GM12878 (cell line): ENCODE results near the gene CLSTN2. TPM values are rescaled to one million over a fixed set of nuclear protein-coding genes. Genes with fewer than 3 reads are reported as not detected.

Experiments used
- ATAC-seq: fragments of 200-7000 bp; cut with Tn5 transposase; 3 replicates; pipeline ENCODE4 v1.9.1; 2020; ENCODE audit warnings: mild to moderate bottlenecking, moderate library complexity
- BruUV-seq: library from RNA; stranded (reverse); fragments of 400-500 nt; replicated peaks from 2 replicates; lab custom pipeline; 2021; lab: Mats Ljungman, UMichigan
- CTCF ChIA-PET: fragments of 300-600 bp; sonication (Branson Sonifier 250); formaldehyde crosslinking; extraction: SDS; loops from one replicate; lab custom pipeline; 2021; ENCODE audit warnings: inconsistent platforms; lab: Yijun Ruan, JAX
- POLR2A ChIA-PET: fragments of 350-600 bp; formaldehyde crosslinking; extraction: SDS; loops from one replicate; lab custom pipeline; 2021; ENCODE audit warnings: inconsistent platforms; lab: Charles Lee
- RAD21 ChIA-PET: fragments of 300-600 bp; sonication (Branson Sonifier 250); formaldehyde crosslinking; loops from one replicate; lab custom pipeline; 2023; ENCODE audit warnings: antibody characterized with exemption; ENCODE audit not compliant: unreplicated experiment; lab: Charles Lee
- SMC1A ChIA-PET: fragments of 300-600 bp; sonication (Branson Sonifier 250); formaldehyde crosslinking; loops from one replicate; lab custom pipeline; 2023; ENCODE audit not compliant: unreplicated experiment, uncharacterized antibody; lab: Charles Lee
- DNase-seq: peaks from one replicate; pipeline ENCODE4 v3.0.0-alpha.2; 2011; ENCODE audit warnings: low read depth, low spot score
- FAIRE-seq: peaks from 3 replicates; lab custom pipeline; 2011; peaks lifted over from hg19 to GRCh38; lab: Jason Lieb, UNC
- H2AFZ ChIP-seq: 2 replicates; pipeline ENCODE4 v1.6.0; 2011; ENCODE audit warnings: low read depth, low read length, control low read depth; ENCODE audit not compliant: control insufficient read depth
- H3K27ac ChIP-seq: 2 replicates; pipeline ENCODE4 v1.5.1; 2011; ENCODE audit warnings: control low read depth; ENCODE audit not compliant: control insufficient read depth, insufficient read depth
- H3K27me3 ChIP-seq, 2 experiments: replicated peaks in 1 of 2; 2 replicates each; pipeline versions ENCODE4 v1.6.0 to v1.6.1; 2011; ENCODE audit warnings: low read length in 1 of 2; ENCODE audit not compliant: control insufficient read depth in 2 of 2, insufficient read depth in 2 of 2
- H3K36me3 ChIP-seq, 2 experiments: 2 replicates each; pipeline ENCODE4 v1.5.1; 2011; ENCODE audit warnings: low read length in 1 of 2; ENCODE audit not compliant: control insufficient read depth in 2 of 2, insufficient read depth in 2 of 2
- H3K4me1 ChIP-seq: 2 replicates; pipeline ENCODE4 v1.6.1; 2011; ENCODE audit warnings: mild to moderate bottlenecking, low read length, moderate library complexity, mixed read lengths; ENCODE audit not compliant: control insufficient read depth, insufficient read depth
- H3K4me2 ChIP-seq: 2 replicates; pipeline ENCODE4 v1.6.0; 2011; ENCODE audit warnings: control low read depth; ENCODE audit not compliant: control insufficient read depth, insufficient read depth
- H3K4me3 ChIP-seq: fragments of 200-600 bp; sonication (generic); 2 replicates; pipeline ENCODE4 v1.5.1; 2016
- H3K79me2 ChIP-seq: 2 replicates; pipeline ENCODE4 v1.6.0; 2011; ENCODE audit warnings: low read length; ENCODE audit not compliant: control insufficient read depth, insufficient read depth
- H3K9ac ChIP-seq: 2 replicates; pipeline ENCODE4 v1.8.0; 2011; ENCODE audit warnings: low read length, control low read depth, mixed read lengths; ENCODE audit not compliant: control insufficient read depth, insufficient read depth
- H3K9me3 ChIP-seq: replicated peaks from 3 replicates; pipeline ENCODE4 v1.5.1; 2011; ENCODE audit warnings: mild to moderate bottlenecking, low read length; ENCODE audit not compliant: control insufficient read depth, insufficient read depth
- H4K20me1 ChIP-seq: 2 replicates; pipeline ENCODE4 v1.6.0; 2011; ENCODE audit not compliant: control insufficient read depth, insufficient read depth
- BMI1 ChIP-seq: fragments of 450-650 bp; IDR thresholded peaks from 2 replicates; pipeline ENCODE4 v1.6.1; 2016; ENCODE audit warnings: mild to moderate bottlenecking, moderate library complexity, borderline replicate concordance
- CBX3 ChIP-seq: fragments of 200-600 bp; sonication (generic); IDR thresholded peaks from 2 replicates; pipeline ENCODE4 v1.6.1; 2016; ENCODE audit warnings: low read depth, borderline replicate concordance
- CEBPZ ChIP-seq: fragments of 150-350 bp; IDR thresholded peaks from 2 replicates; pipeline ENCODE4 v1.6.1; 2016; ENCODE audit warnings: low read depth, low read length
- E2F8 ChIP-seq: fragments of 450-650 bp; IDR thresholded peaks from 2 replicates; pipeline ENCODE4 v1.6.1; 2018; ENCODE audit warnings: mild to moderate bottlenecking, low read depth, moderate library complexity; ENCODE audit not compliant: partially characterized antibody
- FOXK2 ChIP-seq: fragments of 450-650 bp; IDR thresholded peaks from 2 replicates; pipeline ENCODE4 v1.6.1; 2017; ENCODE audit warnings: mild to moderate bottlenecking, moderate library complexity
- JUND ChIP-seq: IDR thresholded peaks from 2 replicates; pipeline ENCODE4 v1.6.1; 2012; ENCODE audit warnings: low read depth, mild to moderate bottlenecking, low read length, improper control_type of control experiment, moderate library complexity
- MYC ChIP-seq: IDR thresholded peaks from 2 replicates; pipeline ENCODE4 v1.6.1; 2011; ENCODE audit warnings: mild to moderate bottlenecking, low read length, moderate library complexity, inconsistent platforms; ENCODE audit not compliant: insufficient read depth, insufficient replicate concordance, insufficient read length, severe bottlenecking
- NR2C1 ChIP-seq: fragments of 450-650 bp; IDR thresholded peaks from 2 replicates; pipeline ENCODE4 v1.6.1; 2017; ENCODE audit warnings: antibody characterized with exemption, mild to moderate bottlenecking, moderate library complexity
- NR2C2 ChIP-seq: IDR thresholded peaks from 2 replicates; pipeline ENCODE4 v1.6.1; 2011; ENCODE audit warnings: borderline replicate concordance, low read depth; ENCODE audit not compliant: control insufficient read depth, insufficient read length
- NR2F1 ChIP-seq: fragments of 450-650 bp; conservative IDR thresholded peaks from 2 replicates; pipeline ENCODE4 v1.6.1; 2017; ENCODE audit warnings: mild to moderate bottlenecking
- RAD51 ChIP-seq: fragments of 450-650 bp; IDR thresholded peaks from 2 replicates; pipeline ENCODE4 v1.6.1; 2016; ENCODE audit warnings: moderate library complexity, mild to moderate bottlenecking, inconsistent platforms
- RBBP5 ChIP-seq: fragments of 200-600 bp; sonication (generic); conservative IDR thresholded peaks from 2 replicates; pipeline ENCODE4 v1.6.1; 2016
- TAF1 ChIP-seq: IDR thresholded peaks from 2 replicates; pipeline ENCODE4 v1.6.1; 2011; ENCODE audit warnings: mild to moderate bottlenecking, low read depth, low read length, borderline replicate concordance
- WRNIP1 ChIP-seq: IDR thresholded peaks from 2 replicates; pipeline ENCODE4 v1.6.1; 2011; ENCODE audit warnings: low read depth, low read length, improper control_type of control experiment, borderline replicate concordance
- ZNF207 ChIP-seq: fragments of 450-650 bp; IDR thresholded peaks from 2 replicates; pipeline ENCODE4 v1.6.1; 2014; ENCODE audit warnings: antibody characterized with exemption, mild to moderate bottlenecking, borderline replicate concordance
- WGBS: methylation state at CpG from one replicate; pipeline ENCODE4 v1.1.6; 2016; ENCODE audit warnings: low lambda C conversion rate; ENCODE audit not compliant: insufficient replicate concordance, insufficient coverage; ENCODE audit errors: missing lambda C conversion rate; 5-methylcytosine and 5-hydroxymethylcytosine counted together
- in situ Hi-C: fragments of 300-500 bp; cut with MboI; formaldehyde crosslinking; loops from 9 replicates; pipeline ENCODE4 v1.14.3; 2018; ENCODE audit warnings: mixed read lengths
- intact Hi-C: fragments of 100-400 bp; cut with micrococcal nuclease; formaldehyde crosslinking; loops from one replicate; pipeline ENCODE4 v1.14.2; 2022; ENCODE audit not compliant: unreplicated experiment
- polyA plus RNA-seq, 11 experiments: library from polyadenylated mRNA; depleted of rRNA in 4 of 11; unstranded in 6 of 11; stranded (reverse) in 5 of 11; fragments of >200 nt; fragmentation: Nextera tagmentation in 4 of 11; fragmentation: Illumina TruSeq in 1 of 11; extraction: Ambion mirVana in 4 of 11; extraction: Trizol in 1 of 11; gene quantifications; 1 replicate in 1 of 11; 2 replicates in 10 of 11; pipeline versions ENCODE4 v1.2.1 to v1.2.3, GENCODE V29; 2011 to 2016; ENCODE audit warnings: inconsistent platforms in 2 of 11, missing spikeins in 2 of 11, low read depth in 1 of 11
- total RNA-seq, 4 experiments: library from RNA; depleted of rRNA in 3 of 4; stranded (reverse); fragments of >200 nt in 3 of 4; fragmentation: Illumina TruSeq in 1 of 4; extraction: Trizol in 1 of 4; gene quantifications; 2 replicates each; pipeline versions ENCODE4 v1.2.1 to v1.2.3, GENCODE V29; 2013 to 2021
- TF ChIP-seq, protein P1 (sequence below): IDR thresholded peaks from 2 replicates; pipeline ENCODE4 v1.6.1; 2011; ENCODE audit warnings: borderline replicate concordance, low read depth, mild to moderate bottlenecking, moderate library complexity, mixed read lengths, low read length; ENCODE audit not compliant: insufficient read depth; ENCODE audit errors: extremely low read length
- TF ChIP-seq, protein P2 (sequence below): fragments of 450-650 bp; IDR thresholded peaks from 2 replicates; pipeline ENCODE4 v1.6.1; 2016; ENCODE audit warnings: mild to moderate bottlenecking

Gene CLSTN2
- total and polyA plus RNA-seq, 10 of the 15 experiments (the other 5 are each of a cell fraction or from before 2014, with no cell fraction given) = under 0.01 to 0.10 (median under 0.01) TPM; not detected in 5

DNA sequence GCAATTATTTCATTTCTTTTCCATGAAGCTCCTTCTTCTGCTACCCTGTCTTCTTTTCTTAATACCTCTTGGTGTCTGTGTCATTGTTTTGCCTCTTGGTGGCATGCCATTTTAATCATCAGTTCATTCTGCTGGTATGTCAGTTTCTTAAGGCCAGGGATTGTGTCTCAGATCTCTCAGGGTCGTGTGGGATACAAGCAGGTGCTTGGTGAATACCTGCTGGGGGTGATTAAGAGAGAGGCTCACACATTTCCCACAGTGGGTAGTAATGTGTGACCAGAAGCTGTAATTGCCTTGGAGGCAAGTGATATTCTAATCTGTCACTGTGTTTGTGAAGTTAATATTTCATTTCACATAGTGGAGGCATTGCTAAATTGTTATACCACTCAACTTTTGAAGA is 381.5 kb downstream of the CLSTN2 start:
- Histone ChIP-seq H3K9me3 (no peaks in the 10 kb centered on the region), H3K4me3 (no peak overlapping the region), H3K9ac (no peak overlapping the region), H4K20me1 (no peaks in the 10 kb centered on the region), H3K27me3 (peaks cover 0 to 3% of the 10 kb centered on the region in 2 experiments; a peak in 1 of 4 replicates), H3K27ac (no peak overlapping the region), H3K36me3 (no peaks in the 10 kb centered on the region), H3K4me2 (no peak overlapping the region), H2AFZ (no peak overlapping the region), H3K79me2 (no peaks in the 10 kb centered on the region), H3K4me1 (no peaks in the 10 kb centered on the region)
- DNase-seq (no peak), FAIRE-seq (no peak), ATAC-seq (no peak)
- intact Hi-C loops (no loop called here), in situ Hi-C loops (no loop called here)
- POLR2A ChIA-PET = no interaction called here
- CTCF ChIA-PET = no interaction called here
- SMC1A ChIA-PET = no interaction called here
- BruUV-seq = no TSS peak
- RAD21 ChIA-PET = no interaction called here
- WGBS = 0% methylated on average over 1 of the region's 1 CpG
- no peak for TF ChIP-seq RBBP5
- TF ChIP-seq FOXK2 = no peak
- TF ChIP-seq CEBPZ = no peak
- no peak for TF ChIP-seq NR2C2
- TF ChIP-seq, protein P1, sequence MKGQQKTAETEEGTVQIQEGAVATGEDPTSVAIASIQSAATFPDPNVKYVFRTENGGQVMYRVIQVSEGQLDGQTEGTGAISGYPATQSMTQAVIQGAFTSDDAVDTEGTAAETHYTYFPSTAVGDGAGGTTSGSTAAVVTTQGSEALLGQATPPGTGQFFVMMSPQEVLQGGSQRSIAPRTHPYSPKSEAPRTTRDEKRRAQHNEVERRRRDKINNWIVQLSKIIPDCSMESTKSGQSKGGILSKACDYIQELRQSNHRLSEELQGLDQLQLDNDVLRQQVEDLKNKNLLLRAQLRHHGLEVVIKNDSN = no peak
- no peak for TF ChIP-seq WRNIP1
- no peak for TF ChIP-seq CBX3
- TF ChIP-seq RAD51 = no peak
- no peak for TF ChIP-seq E2F8
- TF ChIP-seq JUND = no peak
- TF ChIP-seq NR2F1 = no peak
- TF ChIP-seq NR2C1 = no peak
- no peak for TF ChIP-seq BMI1
- TF ChIP-seq MYC = no peak
- TF ChIP-seq ZNF207 = no peak
- TF ChIP-seq, protein P2, sequence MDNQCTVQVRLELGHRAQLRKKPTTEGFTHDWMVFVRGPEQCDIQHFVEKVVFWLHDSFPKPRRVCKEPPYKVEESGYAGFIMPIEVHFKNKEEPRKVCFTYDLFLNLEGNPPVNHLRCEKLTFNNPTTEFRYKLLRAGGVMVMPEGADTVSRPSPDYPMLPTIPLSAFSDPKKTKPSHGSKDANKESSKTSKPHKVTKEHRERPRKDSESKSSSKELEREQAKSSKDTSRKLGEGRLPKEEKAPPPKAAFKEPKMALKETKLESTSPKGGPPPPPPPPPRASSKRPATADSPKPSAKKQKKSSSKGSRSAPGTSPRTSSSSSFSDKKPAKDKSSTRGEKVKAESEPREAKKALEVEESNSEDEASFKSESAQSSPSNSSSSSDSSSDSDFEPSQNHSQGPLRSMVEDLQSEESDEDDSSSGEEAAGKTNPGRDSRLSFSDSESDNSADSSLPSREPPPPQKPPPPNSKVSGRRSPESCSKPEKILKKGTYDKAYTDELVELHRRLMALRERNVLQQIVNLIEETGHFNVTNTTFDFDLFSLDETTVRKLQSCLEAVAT = no peak
- no peak for TF ChIP-seq TAF1
